Stimulated activated CD4-positive, alpha-beta T cell treated with anti-CD3 and anti-CD28 coated beads, TNF-alpha, amount 100 ng/mL, for 48 hours (primary cell): ENCODE data around the gene CDC42BPB.

ENCODE experiments used
- DNase-seq, 3 donors: peaks; one replicate each; pipeline ENCODE4 v3.0.0-alpha.2; 2020; ENCODE audit warnings: low read depth in 3 of 3

The CDC42BPB gene, protein sequence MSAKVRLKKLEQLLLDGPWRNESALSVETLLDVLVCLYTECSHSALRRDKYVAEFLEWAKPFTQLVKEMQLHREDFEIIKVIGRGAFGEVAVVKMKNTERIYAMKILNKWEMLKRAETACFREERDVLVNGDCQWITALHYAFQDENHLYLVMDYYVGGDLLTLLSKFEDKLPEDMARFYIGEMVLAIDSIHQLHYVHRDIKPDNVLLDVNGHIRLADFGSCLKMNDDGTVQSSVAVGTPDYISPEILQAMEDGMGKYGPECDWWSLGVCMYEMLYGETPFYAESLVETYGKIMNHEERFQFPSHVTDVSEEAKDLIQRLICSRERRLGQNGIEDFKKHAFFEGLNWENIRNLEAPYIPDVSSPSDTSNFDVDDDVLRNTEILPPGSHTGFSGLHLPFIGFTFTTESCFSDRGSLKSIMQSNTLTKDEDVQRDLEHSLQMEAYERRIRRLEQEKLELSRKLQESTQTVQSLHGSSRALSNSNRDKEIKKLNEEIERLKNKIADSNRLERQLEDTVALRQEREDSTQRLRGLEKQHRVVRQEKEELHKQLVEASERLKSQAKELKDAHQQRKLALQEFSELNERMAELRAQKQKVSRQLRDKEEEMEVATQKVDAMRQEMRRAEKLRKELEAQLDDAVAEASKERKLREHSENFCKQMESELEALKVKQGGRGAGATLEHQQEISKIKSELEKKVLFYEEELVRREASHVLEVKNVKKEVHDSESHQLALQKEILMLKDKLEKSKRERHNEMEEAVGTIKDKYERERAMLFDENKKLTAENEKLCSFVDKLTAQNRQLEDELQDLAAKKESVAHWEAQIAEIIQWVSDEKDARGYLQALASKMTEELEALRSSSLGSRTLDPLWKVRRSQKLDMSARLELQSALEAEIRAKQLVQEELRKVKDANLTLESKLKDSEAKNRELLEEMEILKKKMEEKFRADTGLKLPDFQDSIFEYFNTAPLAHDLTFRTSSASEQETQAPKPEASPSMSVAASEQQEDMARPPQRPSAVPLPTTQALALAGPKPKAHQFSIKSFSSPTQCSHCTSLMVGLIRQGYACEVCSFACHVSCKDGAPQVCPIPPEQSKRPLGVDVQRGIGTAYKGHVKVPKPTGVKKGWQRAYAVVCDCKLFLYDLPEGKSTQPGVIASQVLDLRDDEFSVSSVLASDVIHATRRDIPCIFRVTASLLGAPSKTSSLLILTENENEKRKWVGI (N-terminal part only)

DNA sequence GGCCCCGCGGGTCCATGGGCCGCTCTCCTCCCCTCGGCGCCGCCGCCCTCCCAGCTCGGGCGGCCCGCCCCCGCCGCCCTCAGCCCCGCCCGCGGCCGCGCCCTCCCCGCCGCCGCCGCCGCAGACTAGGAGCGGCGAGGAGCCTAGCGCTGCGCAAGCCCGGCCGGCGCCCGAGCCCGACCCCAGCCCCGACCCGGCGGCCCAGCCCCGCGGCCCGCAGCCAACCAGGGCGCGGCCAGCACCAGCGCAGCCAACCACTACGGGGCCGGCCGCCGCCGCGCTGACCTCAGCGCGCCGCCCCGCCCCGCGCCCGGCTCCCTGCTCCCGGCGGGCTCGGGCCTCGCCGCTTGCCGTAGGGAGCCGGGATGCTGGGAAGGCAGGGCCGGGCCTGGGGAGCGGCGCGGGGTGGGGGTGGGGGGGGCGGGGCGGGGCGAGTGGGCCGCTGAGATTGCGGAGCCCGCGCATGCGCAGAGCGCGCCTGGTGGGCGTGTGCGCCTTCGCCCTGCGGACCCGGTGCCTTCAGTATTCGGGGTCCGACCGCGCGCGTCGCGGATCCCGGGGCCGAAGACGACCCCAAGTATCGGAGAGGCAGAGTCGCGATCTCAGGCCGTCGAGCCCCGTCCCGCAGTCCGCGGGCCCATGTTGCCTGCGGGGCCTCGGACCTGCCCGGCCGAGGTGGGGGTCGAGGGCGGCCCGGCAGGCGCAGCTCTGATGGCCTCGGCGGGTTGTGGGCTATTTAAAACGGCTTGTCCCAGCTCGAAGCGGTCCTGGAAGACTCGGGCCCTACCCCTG, at the start of gene CDC42BPB:
CDC42BPB (minus strand) TSS at position 178 of the 792 bp plus-strand sequence. CDS start 376 bp downstream, outside the sequence.
- DNase-seq: peak; percentile 24 to 33 (median 33)

DNA sequence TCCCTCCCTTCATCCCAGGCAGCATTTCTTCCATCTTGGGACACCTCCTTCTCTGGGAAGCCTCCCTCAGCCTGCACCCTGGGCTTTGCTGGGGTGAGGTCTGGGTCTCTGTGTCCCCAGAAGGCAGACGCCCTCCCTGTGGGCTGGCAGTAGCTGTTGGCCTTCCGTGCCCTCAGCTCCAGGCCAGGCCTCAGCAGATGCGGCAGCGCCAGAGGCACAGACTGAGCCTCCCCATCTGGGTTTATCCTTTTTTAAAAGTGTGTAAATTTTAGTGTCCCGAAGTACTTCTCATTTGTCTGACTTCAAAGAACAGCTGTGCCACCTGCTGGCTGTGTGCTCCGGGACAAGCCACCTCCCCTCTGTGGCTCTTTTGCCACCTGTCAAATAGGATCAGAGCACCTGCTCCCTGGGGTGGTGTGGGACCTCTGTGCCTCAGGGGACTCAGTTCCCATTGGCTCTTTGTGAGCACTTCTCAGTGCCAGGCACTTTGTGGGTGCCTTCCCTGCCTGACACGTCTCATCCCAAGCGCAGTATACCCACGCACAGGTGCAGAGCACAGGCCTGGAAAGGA, 48.3 kb upstream of the CDC42BPB start:
- DNase-seq: no peak

DNA sequence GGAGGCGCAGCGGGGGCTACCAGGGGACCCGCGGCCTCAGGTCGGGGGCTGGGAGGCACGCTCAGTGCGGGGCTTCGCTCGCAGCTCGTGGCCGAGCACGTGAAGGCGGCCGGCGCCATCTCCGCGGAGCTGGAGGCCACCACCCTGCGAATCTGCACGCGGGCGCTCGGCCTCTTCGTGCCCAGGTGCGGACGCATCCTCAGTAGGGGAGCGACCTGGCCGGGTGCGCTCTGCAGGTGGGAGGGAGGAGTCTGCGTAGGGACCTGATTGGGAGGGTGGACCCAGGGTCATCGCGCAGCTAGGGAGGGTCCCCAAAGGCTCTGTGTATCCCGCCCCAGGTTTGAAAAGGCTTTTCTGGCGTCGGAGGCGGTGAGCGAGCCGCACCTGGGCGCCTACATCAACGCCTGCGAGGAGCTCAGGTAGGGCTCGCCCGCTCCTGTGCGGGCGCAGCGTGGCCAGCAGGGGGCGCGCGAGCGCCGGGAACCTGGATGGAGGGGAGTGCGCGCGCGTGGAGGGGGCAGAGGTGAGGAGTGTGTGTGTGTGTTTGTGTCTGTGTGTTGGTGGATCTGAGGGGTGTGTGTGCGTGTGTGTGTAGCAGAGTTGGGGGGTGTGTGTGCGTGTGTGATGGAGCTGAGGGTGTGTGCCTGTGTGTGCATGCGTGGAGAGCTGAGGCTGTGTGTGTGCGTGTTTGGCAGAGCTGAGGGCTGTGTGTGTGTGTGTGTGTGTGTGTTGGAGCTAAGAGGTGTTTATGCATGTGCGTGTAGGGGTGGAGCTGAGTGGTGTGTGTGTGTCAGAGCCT, 47.5 kb upstream of the CDC42BPB start:
- peak; percentile 43 to 65 (median 46) for DNase-seq

DNA sequence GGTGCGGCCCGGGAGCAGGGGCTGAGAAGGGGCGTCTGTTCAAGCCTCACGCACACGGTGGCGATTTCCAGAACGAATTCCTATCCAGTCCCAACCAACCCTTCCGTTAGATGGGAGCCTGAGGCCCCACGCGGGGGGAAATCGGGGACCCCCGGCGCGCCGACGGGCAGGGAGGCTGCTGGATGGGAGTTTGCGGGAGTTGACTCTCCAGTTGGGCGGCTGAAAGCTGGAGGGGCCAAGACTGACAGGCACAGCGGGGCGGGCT, 47.0 kb upstream of the CDC42BPB start:
- no peak for DNase-seq

DNA sequence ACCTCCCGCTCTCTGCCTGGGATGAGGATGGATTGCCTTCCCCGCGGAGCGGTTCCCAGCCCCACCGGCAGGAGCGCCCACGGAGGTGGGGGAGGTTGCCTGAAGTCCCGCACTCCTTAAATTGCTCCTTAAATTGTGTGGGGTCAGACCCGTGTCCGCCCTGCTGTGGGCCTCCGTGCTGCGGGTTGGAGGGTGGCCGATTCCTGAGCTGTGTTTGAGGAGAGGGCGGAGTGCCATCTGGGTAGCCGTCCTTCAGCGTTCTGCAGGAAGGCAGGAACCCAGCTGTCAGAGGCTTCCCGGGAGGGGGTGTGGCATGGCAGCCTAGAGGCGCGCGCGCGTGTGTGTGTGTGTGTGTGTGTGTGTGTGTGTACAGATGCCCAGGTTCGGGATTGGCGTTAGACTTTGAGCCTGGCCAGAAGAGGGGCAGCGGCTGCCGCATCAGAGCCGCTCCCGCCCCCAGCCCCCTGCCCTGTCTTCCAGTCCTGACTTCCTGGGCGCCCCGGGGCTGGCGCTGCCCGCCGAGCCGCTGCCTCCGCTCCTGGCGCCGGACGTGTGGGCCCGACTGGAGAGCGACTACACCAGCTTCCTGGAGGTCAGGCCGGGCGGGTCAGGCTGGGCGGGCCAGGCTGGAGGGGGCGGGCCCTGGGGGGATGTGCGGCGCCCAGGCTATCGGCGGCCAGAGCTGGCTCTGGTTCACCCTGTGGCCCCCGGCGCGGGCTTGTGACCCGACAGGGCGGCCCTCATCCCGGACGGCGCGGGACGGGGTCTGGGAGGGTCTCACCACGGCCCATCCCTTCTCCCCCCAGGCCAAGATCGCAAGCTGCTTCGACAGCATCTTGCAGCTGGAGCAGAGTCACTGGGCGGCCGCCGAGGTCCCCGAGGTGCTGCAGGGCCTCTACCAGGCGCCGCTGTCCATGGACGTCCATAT, 46.4 kb upstream of the CDC42BPB start:
- no peak for DNase-seq

DNA sequence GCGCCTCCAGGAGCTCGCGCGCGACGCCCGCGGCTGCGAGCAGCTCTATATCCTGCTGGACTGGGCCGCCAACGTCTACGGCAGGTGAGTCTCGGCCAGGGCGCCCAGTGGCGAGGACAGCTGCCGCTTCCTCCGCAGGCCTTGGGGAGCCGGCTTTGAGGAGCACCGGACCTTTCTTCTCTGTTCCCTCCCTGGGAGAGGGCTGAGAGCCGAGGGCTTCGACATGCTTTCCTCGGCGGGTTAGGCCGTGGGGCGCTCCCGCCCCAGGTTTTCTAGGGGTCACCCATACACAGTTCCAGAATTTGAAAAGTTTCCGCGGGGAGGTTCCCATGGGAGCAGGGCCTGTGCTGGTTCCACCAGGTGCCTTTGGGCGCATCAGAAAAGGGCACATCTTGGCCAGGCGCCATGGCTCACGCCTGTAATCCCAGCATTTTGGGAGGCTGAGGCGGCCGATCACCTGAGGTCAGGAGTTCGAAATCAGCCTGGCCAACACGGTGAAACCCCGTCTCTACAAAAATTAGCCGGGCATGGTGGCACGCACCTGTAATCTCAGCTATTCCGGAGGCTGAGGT, 45.4 kb upstream of the CDC42BPB start:
- no peak for DNase-seq

DNA sequence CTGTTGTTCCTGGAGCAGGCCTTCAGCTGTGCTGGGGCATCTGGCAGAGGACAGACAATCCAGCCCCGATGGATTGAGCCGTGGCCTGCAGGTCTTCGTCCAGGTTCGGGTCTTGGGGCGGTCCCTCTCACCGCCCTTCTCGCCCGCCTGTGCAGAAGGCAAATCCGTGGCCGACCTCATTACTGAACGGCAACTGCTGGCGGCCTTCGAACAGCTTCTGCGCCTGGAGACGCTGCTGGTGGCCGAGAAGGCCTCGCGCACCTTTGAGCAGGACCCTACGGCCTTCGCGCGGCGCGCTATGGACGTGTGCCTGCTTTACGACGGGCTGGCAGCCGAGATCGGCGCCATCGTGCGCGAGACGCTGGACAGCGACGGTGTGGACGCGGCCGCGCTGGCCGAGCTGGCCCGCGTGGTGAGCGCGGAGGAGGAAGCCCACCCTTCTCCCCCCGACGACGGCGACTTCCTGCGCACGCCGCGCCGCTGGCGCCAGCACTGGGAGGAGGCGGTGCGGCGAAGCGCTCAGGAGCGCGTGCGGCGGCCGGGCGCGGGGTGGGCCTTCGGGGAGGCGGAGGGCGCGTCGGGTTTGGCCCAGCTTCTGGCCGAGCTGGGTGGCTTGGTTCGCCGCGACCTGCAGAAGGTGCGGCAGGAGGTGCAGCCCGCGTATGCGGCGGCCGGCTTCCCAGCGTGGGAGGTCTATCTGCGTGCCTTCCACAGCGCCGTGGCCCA, 44.8 kb upstream of the CDC42BPB start:
- DNase-seq: no peak

DNA sequence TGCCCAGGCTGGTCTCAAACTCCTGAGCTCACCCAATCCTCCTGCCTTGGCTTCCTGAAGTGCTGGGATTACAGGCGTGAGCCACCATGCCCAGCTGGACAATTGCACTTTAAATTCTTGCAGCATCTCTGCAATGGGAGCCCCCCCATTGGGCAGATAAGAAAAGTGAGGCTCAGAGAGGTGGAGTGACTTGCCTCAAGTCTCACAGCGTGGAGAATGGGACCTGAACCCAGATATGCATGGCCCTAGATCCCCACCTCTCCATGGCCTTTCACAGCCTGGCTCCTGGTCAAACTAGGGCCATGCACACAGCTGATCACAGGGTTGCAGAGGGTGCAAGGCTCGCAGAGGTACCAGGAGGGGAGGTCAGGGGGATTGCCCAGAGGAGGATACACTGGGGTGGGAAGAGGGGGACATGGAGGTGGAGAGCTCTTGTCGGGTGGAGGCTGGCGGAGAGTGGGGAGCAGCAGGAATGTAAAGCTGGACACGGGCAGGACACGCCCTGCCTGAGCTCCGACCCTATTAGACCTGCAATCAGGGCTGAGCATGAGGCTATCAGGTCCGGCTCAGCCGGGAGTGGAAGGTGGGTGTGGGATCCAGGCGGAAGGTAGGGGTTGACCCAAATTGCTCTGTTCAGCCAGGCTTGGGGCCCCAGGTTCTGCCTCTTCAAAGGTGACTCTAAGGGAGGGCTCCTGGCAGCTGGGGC, 44.1 kb upstream of the CDC42BPB start:
- no peak for DNase-seq

DNA sequence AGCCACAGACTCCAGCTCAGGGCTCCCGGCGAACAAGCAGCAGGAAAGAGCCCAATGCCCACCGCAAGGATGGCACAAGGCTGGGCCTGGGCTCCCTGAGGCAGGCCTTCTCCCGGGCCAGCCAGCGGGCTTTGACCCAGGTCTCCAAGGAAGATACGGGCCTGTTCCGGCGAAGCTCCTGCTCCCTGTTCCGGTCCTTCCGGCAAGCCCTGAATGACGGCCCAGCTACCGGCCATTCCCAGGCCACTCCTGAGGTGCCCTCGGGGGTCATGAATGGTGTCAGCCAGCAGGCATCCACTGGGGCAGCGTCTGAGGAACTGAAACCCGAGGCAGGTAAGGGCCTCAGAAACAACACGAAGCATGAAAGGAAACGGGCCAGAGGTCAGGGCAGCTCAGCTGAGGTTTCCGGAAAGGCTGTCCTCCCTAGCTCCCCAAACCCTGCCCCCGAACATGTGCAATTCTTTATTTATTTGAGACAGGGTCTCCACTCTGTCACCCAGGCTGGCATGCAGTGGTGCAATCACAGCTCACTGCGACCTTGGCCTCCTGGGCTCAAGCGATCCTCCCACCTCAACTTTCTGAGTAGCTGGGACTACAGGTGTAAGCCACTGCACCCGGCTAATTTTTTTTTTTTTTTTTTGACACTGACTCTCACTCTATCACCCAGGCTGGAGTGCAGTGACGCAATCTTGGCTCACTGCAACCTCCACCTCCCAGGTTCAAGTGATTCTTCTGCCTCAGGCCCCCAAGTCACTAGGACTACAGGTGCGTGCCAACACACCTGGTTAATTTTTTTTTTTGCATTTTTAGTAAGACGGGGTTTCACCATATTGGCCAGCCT, 43.2 kb upstream of the CDC42BPB start:
- DNase-seq: no peak

DNA sequence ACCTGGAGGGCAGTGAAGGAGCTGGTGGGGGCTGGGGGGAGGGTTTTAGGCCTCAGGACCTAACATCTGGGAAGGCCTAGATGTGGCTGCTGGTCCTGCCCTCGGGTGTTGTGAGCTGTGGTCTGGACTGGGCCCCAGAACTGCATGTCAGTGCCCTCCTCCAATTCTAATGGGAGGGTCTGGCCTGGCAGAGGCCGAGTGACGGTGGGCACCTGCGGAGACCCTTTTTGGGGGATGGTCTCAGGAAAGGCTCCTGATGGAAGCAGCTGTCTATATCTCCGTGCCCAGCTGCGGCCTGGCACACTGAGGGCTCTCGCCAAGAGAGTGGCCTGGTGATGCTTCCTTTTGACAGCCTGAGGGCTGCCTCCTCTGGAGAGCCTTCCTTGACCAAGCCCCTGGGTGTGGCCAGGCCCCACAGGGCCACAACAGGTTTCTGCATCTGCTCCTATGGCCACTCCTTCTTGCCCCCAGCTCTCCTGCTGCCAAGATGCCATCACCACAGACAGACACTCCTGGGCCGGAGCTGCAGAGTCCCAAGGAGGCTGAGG, 42.5 kb upstream of the CDC42BPB start:
- DNase-seq: no peak

DNA sequence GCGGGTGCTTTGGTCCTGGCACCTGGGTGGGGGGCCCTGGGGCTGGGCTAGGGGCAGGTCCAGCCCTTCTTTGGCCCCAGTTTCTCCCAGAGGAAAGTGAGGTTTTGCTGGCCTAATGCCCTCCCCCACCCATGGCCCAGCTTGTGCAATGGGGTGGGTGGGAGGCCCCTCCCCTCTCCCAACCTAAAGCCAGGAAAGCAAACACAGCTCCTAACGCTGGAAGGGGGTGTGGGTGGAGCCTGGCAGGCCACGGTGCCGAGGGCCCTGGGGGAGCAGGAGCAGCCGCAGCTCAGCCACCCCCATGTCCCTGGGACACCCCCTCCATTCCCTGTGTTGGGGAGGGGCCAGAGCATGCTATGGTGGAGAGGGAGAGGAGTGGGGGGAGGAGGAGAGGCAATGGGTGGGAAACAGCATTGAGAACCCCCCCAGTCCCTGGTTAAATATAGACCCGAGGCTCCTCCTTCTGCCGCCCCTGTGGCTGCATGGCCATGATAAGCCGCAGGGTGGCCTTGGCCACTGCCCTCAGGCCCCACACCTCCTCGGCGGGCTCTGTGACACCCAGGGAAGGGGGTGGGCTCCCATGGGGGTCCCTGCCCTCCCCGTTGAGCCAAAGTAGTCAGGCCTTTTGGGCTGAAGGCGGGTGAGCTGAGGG, 41.9 kb upstream of the CDC42BPB start:
- DNase-seq: no peak

DNA sequence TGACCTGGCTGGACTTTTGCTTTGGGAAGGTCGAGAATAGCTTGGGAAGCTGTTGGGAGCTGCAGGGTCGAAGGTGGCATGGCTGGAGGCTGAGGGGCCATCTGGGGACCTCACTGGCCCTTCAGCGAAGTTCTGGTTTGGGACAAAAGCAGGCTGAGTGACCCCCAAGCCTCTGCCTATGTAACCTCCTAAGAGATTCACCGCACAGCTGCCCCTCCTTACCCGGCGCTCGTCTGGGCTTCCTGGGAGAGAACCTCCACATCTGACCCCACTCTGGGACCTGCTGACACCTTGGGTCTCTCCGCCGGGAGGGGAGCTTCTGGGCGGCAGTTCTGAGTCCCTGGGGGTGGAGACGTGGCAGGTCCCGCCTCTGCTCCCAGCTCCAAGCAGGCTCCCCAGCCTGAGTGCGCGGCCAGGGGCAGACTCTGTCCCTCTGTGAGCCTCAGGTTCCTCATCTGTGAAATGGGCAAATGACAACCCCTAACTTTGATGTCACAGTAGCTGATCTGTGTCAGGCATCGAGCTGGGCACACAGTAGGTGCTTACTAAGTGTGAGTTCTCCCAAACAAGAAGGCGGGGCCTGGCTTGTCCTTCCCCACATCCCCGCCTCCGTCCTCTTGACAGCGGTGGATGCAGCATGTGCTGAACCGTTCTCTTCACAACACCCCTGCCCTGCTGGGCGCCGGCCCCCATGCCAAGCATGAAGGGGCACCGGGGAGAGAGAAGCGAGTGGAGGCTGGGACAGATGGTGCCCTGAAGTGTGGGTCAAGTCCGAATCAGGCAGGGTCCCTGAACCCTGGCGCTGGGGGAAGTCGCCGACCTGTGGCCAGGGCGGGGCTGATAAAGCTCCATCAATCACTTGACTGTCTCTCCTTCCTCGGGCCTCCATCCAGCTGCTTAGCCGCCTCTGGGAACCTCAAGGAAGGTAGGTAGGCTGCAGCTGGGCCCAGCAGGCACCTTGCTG, 40.9 kb upstream of the CDC42BPB start:
- DNase-seq: no peak

DNA sequence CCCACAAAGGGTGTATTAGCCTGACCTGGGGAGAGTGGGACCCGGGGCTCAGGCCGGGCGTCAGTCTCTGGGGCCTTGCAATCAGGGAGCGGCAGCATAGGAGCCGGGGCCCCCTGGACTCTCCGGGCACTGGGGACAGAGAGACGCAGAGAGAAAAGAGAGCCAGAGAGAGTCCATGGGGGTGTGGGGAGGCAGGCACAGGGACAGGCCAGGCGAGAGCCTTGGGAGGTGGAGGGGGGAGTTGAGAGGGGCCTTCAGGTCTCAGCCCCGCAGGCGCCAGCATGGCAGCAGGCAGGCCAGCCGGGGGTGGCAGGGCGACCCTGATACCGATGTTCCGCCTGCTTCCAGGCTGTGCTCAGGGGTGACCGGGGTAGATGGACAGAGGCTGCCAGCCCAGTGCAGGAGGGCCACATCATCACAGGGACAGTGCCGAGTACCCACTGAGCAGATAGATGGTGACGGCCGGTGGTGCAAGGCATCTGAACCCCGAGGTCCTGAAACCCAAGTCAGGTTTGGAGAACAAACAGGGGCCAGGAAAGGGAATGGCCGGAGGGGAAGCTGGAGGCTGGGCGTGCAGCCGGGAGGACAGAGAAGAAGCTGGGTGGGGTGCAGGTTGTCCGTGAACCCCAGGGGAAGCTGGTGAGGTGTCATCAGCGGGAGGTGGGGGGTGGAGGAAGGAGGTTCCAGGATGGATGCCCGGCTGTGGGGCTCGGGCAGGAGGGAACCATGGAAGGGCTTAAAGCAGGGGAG, 40.1 kb upstream of the CDC42BPB start:
- DNase-seq: no peak

DNA sequence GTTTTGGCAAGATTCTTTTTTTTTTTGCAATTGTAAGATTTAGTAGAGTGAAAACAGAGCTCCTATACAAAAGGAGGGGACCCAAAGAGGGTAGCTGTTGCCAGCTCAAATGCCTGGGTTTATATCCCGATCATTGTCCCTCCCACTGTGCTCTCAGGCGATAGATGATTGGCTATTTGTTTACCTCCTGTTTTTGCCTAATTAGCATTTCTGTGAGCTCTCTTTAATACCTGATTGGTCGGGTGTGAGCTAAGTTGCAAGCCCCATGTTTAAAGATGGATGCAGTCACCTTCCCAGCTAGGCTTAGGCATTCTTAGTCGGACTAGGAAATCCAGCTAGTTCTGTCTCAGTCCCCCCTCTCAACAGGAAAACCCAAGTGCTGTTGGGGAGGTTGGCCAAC, 39.0 kb upstream of the CDC42BPB start:
- DNase-seq: no peak
